ENCODE measurements around the gene USP35.

Gene USP35

DNA sequence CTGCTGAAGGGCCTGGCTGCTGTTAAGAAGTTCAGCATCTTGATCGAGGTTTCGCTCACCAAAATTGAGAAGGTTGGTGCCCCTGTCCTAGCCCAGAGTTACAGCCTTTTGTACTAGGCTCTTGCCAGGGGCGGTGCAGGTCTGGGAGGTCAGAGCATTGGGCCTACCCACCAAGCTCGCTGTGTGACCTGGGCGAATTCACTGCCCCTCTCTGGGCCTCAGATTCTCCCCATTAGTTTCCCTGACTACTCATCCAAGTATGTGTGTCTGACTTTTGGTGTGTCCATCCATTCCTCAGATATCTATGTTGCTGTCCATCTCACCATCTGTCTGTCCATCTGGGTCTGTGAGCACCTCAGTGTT is 10.9 kb downstream of the USP35 start:
- no peak for DNase-seq (ENCODE audit: low read depth)

GRCh38 chr11:78200061-78200460 is 11.3 kb downstream of the USP35 start:
- DNase-seq (ENCODE audit: low read depth), result no peak

DNA sequence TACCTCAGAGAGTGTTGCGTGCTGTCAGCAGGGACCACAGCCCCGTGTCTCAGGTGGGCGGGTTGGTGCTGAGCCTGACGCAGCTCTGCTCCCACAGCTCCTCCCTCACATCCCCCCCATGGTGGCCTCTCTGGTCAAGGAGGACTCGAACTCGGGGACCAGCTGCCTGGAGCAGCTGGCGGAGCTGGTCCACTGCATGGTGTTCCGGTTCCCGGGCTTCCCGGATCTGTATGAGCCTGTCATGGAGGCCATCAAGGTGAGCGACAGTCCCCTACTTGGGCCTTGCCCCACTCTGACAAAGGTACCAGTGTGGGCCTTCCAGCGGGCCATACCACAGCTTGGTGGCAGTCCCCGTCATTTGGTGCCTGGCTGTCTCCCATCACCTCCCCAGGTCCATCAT is 11.8 kb downstream of the USP35 start:
- DNase-seq (ENCODE audit: low read depth), result no peak

DNA sequence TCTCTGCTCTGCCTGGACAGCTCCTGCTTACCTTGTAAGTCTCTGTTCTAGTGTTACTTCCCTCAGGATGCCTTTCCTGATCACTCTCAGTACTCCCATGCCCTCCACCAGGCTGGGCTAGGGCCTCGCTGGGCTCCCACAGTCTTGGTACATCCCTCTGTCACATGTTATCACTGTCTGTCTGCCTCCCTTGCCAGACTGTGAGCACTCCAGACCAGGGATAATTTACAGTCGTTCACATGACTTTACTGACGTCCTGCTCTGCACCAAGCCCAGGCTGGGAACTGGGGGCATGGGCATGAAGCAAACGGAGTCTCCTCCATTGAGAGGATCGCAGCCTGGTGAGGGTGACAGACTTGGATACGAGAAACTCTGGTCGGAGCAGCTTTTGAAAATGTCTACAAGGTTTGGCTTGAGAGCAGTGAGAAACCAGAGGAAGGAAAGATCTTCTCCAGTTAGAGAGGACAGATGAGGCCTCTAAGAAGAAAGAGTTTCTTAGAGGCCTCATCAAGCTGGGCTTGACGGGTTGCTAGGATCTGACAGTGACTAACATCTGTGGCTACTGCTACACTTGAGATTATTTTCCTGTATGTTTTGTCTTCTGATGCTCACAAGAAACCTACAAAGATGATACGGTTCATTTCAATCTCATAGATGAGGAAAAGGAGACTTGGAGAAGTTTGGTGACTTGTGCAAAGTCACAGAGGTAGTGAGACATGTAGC is 12.5 kb downstream of the USP35 start:
- no peak for DNase-seq (ENCODE audit: low read depth)

- DNase-seq (ENCODE audit: low read depth), result no peak
Observed at GRCh38 chr11:78202733-78203167, 14.0 kb downstream of the USP35 start.

GRCh38 chr11:78203184-78203583 is 14.5 kb downstream of the USP35 start:
- DNase-seq (ENCODE audit: low read depth), result no peak

- DNase-seq (ENCODE audit: low read depth), result no peak
Observed at GRCh38 chr11:78205256-78205655, 16.5 kb downstream of the USP35 start.

DNA sequence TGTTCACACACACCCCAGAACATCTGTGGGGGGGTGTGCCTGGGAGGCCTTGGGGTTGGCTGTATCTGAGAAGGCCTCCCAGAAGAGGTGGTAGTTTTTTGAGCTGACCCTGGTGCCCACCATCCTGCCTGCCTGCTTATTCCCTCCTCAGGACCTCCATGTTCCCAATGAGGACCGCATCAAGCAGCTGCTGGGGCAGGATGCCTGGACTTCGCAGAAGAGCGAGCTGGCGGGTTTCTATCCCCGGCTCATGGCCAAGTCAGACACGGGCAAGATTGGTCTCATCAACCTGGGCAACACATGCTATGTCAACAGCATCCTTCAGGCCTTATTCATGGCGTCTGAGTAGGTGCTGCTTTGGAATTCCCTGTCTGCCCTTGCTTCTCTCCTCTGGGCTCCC is 17.0 kb downstream of the USP35 start:
- no peak for DNase-seq (ENCODE audit: low read depth)

- no peak for DNase-seq (ENCODE audit: low read depth)
Observed at GRCh38 chr11:78207532-78208256, 19.0 kb downstream of the USP35 start.

DNA sequence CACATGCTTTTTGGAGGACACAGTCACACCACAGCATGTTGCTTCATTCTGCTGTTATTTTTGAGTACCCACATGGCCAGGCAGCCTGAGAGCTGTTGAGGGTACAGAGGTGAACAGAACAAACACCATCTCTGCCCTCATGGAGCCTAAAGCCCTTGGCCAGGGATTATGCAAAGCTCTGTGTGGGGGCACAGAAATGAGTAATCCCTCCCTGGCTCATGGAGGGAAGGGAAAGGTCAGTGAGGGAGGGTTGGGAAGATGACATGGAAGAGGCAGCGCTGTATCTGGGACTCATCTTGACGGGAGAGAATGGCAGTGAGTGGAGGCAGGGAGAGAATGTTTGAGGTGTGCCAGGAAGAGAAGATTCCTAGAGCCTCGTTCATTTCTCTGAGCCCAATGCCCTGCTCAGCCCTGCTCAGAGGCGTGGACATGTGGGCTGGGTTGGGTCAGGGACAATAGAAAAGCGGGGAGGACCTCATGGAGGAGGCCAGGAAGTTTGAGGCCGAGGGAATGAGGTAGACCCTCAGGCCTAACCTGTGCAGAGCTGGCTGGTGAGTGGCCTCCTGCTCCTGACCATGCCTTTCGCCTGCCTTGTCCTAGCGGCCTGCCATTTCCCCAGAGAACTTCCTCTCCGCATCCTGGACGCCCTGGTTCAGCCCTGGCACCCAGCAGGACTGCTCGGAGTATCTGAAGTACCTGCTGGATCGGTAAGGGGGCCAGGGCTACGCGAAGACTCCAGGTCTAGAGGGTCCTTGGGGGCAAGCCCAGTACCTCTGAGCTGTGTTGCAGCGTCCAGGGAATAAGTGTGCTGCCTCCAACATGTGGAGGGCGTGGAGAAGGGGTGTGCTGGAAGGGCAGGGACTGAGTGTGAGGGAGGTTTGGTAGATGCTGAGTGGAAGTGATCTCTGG is 19.8 kb downstream of the USP35 start:
- no peak for DNase-seq (ENCODE audit: low read depth)

- DNase-seq (ENCODE audit: low read depth), result no peak
Observed at GRCh38 chr11:78209478-78209877, 20.8 kb downstream of the USP35 start.

DNA sequence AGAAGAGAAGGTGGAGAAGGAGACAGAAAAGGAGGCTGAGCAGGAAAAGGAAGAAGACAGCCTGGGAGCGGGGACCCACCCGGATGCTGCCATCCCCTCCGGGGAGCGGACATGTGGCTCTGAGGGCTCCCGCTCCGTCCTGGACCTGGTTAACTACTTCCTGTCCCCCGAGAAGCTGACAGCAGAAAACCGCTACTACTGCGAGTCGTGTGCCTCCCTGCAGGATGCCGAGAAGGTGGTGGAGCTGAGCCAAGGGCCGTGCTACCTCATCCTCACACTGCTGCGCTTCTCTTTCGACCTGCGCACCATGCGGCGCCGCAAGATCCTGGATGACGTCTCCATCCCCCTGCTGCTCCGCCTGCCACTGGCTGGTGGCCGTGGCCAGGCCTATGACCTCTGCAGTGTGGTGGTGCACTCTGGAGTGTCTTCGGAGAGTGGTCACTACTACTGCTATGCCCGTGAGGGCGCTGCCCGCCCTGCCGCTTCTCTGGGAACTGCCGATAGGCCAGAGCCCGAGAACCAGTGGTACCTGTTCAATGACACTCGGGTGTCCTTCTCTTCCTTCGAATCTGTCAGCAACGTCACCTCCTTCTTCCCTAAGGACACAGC is 21.4 kb downstream of the USP35 start:
- no peak for DNase-seq (ENCODE audit: low read depth)

DNA sequence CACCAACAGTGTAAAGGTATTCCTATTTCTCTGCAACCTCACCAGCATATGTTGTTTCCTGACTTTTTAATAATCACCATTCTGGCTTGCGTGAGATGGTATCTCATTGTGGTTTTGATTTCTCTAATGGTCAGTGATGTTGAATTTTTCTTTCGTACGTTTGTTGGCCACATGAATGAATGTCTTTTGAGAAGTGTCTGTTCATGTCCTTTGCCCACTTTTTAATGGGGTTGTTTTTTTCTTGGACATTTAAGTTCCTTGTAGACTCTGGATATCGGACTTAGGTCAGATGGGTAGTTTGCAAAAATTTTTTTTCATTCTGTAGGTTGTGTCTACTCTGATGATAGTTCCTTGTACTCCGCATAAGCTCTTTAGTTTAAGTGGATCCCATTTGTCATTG is 22.8 kb downstream of the USP35 start:
- DNase-seq (ENCODE audit: low read depth), result no peak

- no peak for DNase-seq (ENCODE audit: low read depth)
Observed at GRCh38 chr11:78212586-78213371, 24.1 kb downstream of the USP35 start.

- no peak for DNase-seq (ENCODE audit: low read depth)
Observed at GRCh38 chr11:78213526-78214330, 25.0 kb downstream of the USP35 start.

- DNase-seq (ENCODE audit: low read depth), result no peak
Observed at GRCh38 chr11:78214331-78215194, 25.8 kb downstream of the USP35 start.

GRCh38 chr11:78216021-78216420 is 27.3 kb downstream of the USP35 start:
- no peak for DNase-seq (ENCODE audit: low read depth)

GRCh38 chr11:78216571-78217287 is 28.0 kb downstream of the USP35 start:
- DNase-seq (ENCODE audit: low read depth), result no peak
